HG03097 (cell line): ENCODE results near the gene CYBC1.

Experiments used
- ATAC-seq: cut with Tn5 transposase; IDR thresholded peaks from one replicate; pipeline ENCODE4 v1.9.1; 2021; ENCODE audit not compliant: unreplicated experiment, low FRiP score

CYBC1 gene

GRCh38 chr17:82449883-82450356 lies 632 bp downstream of the CYBC1 start:
- ATAC-seq: no peak

GRCh38 chr17:82449131-82449882 lies 1.2 kb downstream of the CYBC1 start:
- peak; percentile 46 for ATAC-seq

GRCh38 chr17:82447876-82448275 lies 2.7 kb downstream of the CYBC1 start:
- ATAC-seq: no peak

- ATAC-seq: no peak
Measured at GRCh38 chr17:82446649-82447048, 3.9 kb downstream of the CYBC1 start.

GRCh38 chr17:82446124-82446523 lies 4.4 kb downstream of the CYBC1 start:
- no peak for ATAC-seq

- ATAC-seq: no peak
Measured at GRCh38 chr17:82445542-82445941, 5.0 kb downstream of the CYBC1 start.

- ATAC-seq: no peak
Measured at GRCh38 chr17:82444941-82445521, 5.5 kb downstream of the CYBC1 start.

- no peak for ATAC-seq
Measured at GRCh38 chr17:82444284-82444893, 6.2 kb downstream of the CYBC1 start.

- ATAC-seq: no peak
Measured at GRCh38 chr17:82443465-82444283, 6.9 kb downstream of the CYBC1 start.

GRCh38 chr17:82442643-82443464 lies 7.7 kb downstream of the CYBC1 start:
- no peak for ATAC-seq

- no peak for ATAC-seq
Measured at GRCh38 chr17:82441691-82442487, 8.7 kb downstream of the CYBC1 start.

- no peak for ATAC-seq
Measured at GRCh38 chr17:82440991-82441627, 9.4 kb downstream of the CYBC1 start.

- ATAC-seq: no peak
Measured at GRCh38 chr17:82440469-82440981, 10.0 kb downstream of the CYBC1 start.

GRCh38 chr17:82439829-82440365 lies 10.7 kb downstream of the CYBC1 start:
- no peak for ATAC-seq

- no peak for ATAC-seq
Measured at GRCh38 chr17:82439194-82439828, 11.2 kb downstream of the CYBC1 start.

GRCh38 chr17:82438401-82439193 lies 12.0 kb downstream of the CYBC1 start:
- no peak for ATAC-seq

- ATAC-seq: no peak
Measured at GRCh38 chr17:82437325-82437668, 13.3 kb downstream of the CYBC1 start.
